ENCODE data around the gene FPGT. TPM values are rescaled to one million over a fixed set of nuclear protein-coding genes. Genes with fewer than 3 reads are reported as not detected.
"Not testable (repeated sequence)": the region's sequence is repeated elsewhere in the genome, so short reads cannot be mapped to it uniquely, and the experiment has no call there.

FPGT gene
- total RNA-seq, 1 donor from 2014 or later = 8.3 TPM

DNA sequence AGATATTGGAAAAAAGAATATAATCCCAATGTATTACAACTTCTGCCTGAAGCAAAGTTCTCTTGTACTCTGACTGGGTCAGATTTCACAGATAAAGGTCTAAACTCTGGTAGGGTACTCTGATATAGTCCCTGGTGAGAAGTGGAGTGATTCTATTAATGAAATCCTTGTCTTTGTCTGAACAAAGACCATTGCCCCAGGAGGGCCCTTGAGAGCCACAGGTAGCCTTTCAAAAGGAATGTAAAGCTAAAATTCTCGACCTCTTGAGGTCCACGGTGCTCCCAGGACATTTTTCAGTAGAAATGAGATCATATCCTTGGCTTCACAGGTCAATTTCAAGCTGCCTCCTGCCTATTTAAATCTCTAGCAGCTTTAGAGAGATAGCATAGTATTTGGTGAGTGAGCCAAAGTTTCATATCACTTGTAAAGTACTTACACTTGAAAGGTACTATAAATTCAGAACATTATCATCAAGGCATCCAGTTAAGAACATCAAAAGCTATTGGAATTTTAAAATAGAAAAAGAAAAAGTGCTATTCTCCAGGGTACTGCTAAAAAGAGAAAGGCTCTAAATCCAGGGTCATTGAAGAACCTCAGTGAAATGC is 47.2 kb downstream of the FPGT start:
- H3K9me3 ChIP-seq = no peaks in the 10 kb centered on the region
- no peaks in the 10 kb centered on the region for H3K27me3 ChIP-seq
- no peak overlapping the region for H3K4me3 ChIP-seq
- H3K4me1 ChIP-seq = peaks cover 0 to 2% of the 10 kb centered on the region in 2 donors
- no peak for DNase-seq (ENCODE audit: low spot score in 2 of 2)
- no peaks in the 10 kb centered on the region for H3K36me3 ChIP-seq
- no peak for TF ChIP-seq CTCF (IDR thresholded peaks at IDR 0.05)
- intact Hi-C loops (cut with DNase I) = no loop called here
- no peak overlapping the region for H3K27ac ChIP-seq

GRCh38 chr1:74246315-74246714 is 48.3 kb downstream of the FPGT start:
- no peaks in the 10 kb centered on the region for H3K27me3 ChIP-seq
- intact Hi-C loops (cut with DNase I) = no loop called here
- H3K9me3 ChIP-seq = no peaks in the 10 kb centered on the region
- H3K4me1 ChIP-seq = peaks cover 0 to 2% of the 10 kb centered on the region in 2 donors
- no peak overlapping the region for H3K27ac ChIP-seq
- no peaks in the 10 kb centered on the region for H3K36me3 ChIP-seq
- no peak overlapping the region for H3K4me3 ChIP-seq
- no peak for DNase-seq (ENCODE audit: low spot score in 2 of 2)
- no peak for TF ChIP-seq CTCF (IDR thresholded peaks at IDR 0.05)

GRCh38 chr1:74247881-74248528 is 50.0 kb downstream of the FPGT start:
- Histone ChIP-seq H3K27me3 (no peaks in the 10 kb centered on the region), H3K36me3 (no peaks in the 10 kb centered on the region), H3K4me3 (no peak overlapping the region), H3K4me1 (peaks cover 0 to 2% of the 10 kb centered on the region in 2 donors), H3K9me3 (no peaks in the 10 kb centered on the region), H3K27ac (no peak overlapping the region)
- DNase-seq (ENCODE audit: low spot score in 2 of 2) = no peak
- intact Hi-C loops (cut with DNase I) = no loop called here
- TF ChIP-seq CTCF (IDR thresholded peaks at IDR 0.05) = no peak

DNA sequence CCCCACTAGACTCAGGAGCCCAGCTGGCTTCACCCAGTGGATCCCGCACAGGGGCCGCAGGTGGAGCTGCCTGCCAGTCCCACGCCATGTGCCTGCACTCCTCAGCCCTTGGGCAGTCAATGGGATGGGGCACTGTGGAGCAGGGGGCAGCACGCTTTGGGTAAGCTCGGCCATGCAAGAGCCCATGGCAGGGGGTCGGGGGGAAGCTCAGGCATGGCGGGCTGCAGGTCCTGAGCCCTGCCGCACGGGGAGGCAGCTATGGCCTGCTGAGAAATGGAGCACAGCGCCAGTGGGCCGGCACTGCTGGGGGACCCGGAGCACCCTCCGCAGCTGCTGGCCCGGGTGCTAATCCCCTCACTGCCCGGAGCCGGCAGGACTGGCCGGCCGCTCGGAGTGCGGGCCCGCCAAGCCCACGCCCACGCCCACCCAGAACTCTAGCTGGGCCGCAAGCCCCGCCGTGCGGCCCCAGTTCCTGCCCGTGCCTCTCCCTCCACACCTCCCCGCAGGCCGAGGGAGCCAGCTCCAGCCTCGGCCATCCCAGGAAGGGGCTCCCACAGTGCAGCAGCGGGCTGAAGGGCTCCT is 55.3 kb downstream of the FPGT start:
- H3K4me3 ChIP-seq; H3K27me3 ChIP-seq; H3K27ac ChIP-seq; H3K9me3 ChIP-seq; intact Hi-C loops (cut with DNase I); DNase-seq (ENCODE audit: low spot score in 2 of 2); H3K4me1 ChIP-seq; H3K36me3 ChIP-seq: not testable (repeated sequence)

Other genes starting within 250 kb of the FPGT start
- not detected for gene LRRIQ3, start 66 bp upstream of the FPGT start, total RNA-seq
- 3.9 TPM for gene TNNI3K, start 37.1 kb downstream of the FPGT start, total RNA-seq

Data from ascending aorta (tissue), 2 donors.